ENCODE results near the gene MESP2. TPM values are rescaled to one million over a fixed set of nuclear protein-coding genes. Genes with fewer than 3 reads are reported as not detected.
A peak's percentile ranks its signal among the peaks of the same experiment; 100 is the strongest.

The MESP2 gene
- total and polyA plus RNA-seq, 2 of the 13 experiments (the other 11 are each of a cell fraction or from before 2014, with no cell fraction given): not detected

DNA sequence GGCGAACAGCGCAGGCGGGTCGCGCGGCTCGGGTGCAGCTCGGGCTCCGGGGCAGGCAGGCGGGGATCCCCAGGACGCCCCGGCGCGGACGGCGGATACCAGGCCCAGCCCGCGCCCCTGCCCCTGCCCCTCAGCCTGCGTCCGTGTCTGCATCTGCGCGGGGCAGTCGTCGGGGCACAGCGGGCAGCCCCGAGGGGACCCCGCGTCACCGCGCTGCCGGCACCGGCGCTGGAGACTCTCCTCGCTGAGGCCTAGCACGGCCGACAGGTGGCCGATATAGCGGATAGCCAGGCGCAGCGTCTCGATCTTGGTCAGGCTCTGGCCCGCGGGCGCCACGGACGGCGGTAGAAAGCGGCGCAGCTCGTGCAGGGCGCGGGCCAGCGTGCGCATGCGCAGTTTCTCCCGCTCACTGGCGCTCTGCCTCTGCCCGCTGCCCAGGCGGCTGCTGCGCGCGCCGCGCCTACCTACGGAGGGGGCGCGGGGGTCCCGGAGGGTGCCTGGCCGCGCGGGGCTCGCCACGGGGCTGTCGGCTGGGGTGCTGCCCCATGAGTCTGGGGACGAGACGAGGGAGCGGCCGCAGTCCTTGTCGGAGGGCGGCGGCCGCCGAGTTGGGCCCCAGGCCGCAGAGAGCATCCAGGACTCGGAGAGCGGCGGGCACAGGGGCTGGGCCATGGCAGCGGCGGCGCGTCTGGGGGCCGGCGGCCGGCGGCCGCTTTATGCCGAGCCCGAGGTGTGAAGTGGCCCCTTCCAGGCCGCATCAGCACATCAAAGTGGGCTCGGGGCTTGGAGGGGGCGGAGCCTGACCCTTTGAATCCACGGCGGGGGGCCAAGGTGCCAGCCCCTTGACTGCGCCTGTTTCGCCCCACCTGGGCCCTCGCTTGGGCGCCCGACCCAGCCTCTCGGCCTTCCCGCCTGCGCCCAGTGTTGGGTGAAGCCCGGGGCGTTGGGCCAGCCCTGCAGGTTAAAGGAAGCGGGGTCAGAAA, 25.3 kb upstream of the MESP2 start, which contains the start of gene MESP1 (continued):
- TF ChIP-seq ZNF333 (CRISPR knock-in tag; IDR thresholded peaks at IDR 0.05; ENCODE audit: borderline replicate concordance) (no peak), CREB1 (IDR thresholded peaks at IDR 0.05) (no peak), CREB1 (CRISPR knock-in tag; IDR thresholded peaks at IDR 0.05) (no peak), ZFP1 (CRISPR knock-in tag; IDR thresholded peaks at IDR 0.05) (peak; percentile 23; the same call in 1 of the 2 replicates), ZFYVE20 (CRISPR knock-in tag; IDR thresholded peaks at IDR 0.05; ENCODE audit: borderline replicate concordance, low read depth) (no peak), ZSCAN25 (CRISPR knock-in tag; IDR thresholded peaks at IDR 0.05) (peak; percentile 62), SIN3B (IDR thresholded peaks at IDR 0.05; ENCODE audit: low read length) (no peak), DDIT3 (CRISPR knock-in tag; IDR thresholded peaks at IDR 0.05) (no peak), PITX1 (CRISPR knock-in tag; IDR thresholded peaks at IDR 0.05) (0 out of 2 replicates have a peak, but pooled peaks have one; percentile 26), ZNF446 (CRISPR knock-in tag; IDR thresholded peaks at IDR 0.05) (no peak; the same call in 1 of the 2 replicates), SIX1 (CRISPR knock-in tag; IDR thresholded peaks at IDR 0.05; ENCODE audit: borderline replicate concordance) (no peak), ZNF407 (CRISPR knock-in tag; IDR thresholded peaks at IDR 0.05; ENCODE audit: not compliant biosample characterization) (peak; percentile 12), HMG20B (CRISPR knock-in tag; conservative IDR thresholded peaks at IDR 0.05) (no peak), YEATS4 (CRISPR knock-in tag; IDR thresholded peaks at IDR 0.05; ENCODE audit: borderline replicate concordance) (no peak), NFIB (CRISPR knock-in tag; IDR thresholded peaks at IDR 0.05; ENCODE audit: borderline replicate concordance) (no peak), LBX2 (CRISPR knock-in tag; IDR thresholded peaks at IDR 0.05; ENCODE audit: borderline replicate concordance) (no peak), HNRNPK (IDR thresholded peaks at IDR 0.05; ENCODE audit: low read depth, low read length, poor library complexity, severe bottlenecking) (no peak), TBP (CRISPR knock-in tag; IDR thresholded peaks at IDR 0.05) (no peak), GATA4 (IDR thresholded peaks at IDR 0.05; ENCODE audit: borderline replicate concordance, low read depth) (no peak), ARID2 (CRISPR knock-in tag; IDR thresholded peaks at IDR 0.05; ENCODE audit: borderline replicate concordance) (no peak), MIXL1 (CRISPR knock-in tag; IDR thresholded peaks at IDR 0.05) (0 out of 2 replicates have a peak, but pooled peaks have one; percentile 38), PHF8 (CRISPR knock-in tag; IDR thresholded peaks at IDR 0.05) (peak; percentile 46)
